ENCODE results near the gene R3HDM1. TPM values are rescaled to one million over a fixed set of nuclear protein-coding genes. Genes with fewer than 3 reads are reported as not detected.
"Not testable (repeated sequence)": the region's sequence is repeated elsewhere in the genome, so short reads cannot be mapped to it uniquely, and the experiment has no call there.

Gene R3HDM1
- total RNA-seq, 4 donors from 2014 or later, result 15.9 to 27.9 (median 22.8) TPM

DNA sequence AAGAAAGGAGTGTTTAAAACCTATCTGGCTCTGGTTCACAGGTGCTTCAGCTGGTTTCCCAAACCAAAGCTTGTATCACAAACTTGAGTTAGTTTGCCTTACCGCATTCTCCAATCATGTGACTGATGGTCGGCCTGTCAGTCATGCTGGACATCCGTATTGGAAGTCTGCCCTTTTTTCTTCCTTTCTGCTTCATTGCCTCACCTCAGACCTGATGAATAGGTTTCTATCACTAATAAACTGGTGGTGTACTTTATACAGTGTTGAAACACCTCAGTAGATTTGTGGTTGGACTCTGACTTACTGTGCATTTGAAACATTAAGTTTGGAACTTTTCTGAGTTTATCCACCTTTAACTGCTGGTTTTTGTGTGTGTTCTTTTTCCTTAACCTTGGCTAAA lies 84.1 kb downstream of the R3HDM1 start:
- H3K36me3 ChIP-seq, result peaks cover 0 to 6% of the 10 kb centered on the region in 2 donors
- WGBS, 2 donors (ENCODE audit: low coverage in 1 of 2), result 83 to 93% methylated on average over 3 of the region's 3 CpGs
- no peaks in the 10 kb centered on the region for H3K4me1 ChIP-seq

DNA sequence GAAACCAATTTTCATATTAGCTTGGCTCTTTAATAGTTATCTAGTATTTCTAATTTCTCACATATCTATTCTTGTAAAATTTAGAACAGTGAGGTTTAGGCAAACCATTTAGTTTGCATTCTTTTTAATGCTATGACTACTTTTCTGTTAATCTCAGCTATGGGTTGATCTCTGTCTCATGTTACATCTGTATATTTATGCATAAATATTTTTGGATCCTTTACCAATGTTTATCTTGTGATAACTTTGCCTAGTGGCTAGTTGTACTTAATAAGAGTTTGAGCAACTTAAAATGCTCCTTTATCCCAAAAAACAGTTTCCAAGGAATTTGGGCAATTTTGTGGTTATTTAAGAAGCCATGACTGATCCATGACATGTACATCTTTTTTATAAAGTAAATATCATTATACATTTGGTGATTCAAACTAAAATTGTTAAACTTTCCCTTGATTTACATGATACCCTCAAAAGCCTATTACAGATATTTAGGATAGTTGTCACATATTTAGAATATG lies 86.3 kb downstream of the R3HDM1 start:
- TF ChIP-seq, protein P1, sequence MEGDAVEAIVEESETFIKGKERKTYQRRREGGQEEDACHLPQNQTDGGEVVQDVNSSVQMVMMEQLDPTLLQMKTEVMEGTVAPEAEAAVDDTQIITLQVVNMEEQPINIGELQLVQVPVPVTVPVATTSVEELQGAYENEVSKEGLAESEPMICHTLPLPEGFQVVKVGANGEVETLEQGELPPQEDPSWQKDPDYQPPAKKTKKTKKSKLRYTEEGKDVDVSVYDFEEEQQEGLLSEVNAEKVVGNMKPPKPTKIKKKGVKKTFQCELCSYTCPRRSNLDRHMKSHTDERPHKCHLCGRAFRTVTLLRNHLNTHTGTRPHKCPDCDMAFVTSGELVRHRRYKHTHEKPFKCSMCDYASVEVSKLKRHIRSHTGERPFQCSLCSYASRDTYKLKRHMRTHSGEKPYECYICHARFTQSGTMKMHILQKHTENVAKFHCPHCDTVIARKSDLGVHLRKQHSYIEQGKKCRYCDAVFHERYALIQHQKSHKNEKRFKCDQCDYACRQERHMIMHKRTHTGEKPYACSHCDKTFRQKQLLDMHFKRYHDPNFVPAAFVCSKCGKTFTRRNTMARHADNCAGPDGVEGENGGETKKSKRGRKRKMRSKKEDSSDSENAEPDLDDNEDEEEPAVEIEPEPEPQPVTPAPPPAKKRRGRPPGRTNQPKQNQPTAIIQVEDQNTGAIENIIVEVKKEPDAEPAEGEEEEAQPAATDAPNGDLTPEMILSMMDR (IDR thresholded peaks at IDR 0.05), result no peak
- TF ChIP-seq POLR2AphosphoS5 (IDR thresholded peaks at IDR 0.05) (no peak), POLR2A (IDR thresholded peaks at IDR 0.05) (no peak), EP300 (IDR thresholded peaks at IDR 0.05) (no peak)
- peaks cover 0 to 13% of the 10 kb centered on the region in 2 donors for H3K36me3 ChIP-seq
- H3K27me3 ChIP-seq, result no peaks in the 10 kb centered on the region
- no peak overlapping the region for H3K27ac ChIP-seq
- no peaks in the 10 kb centered on the region for H3K9me3 ChIP-seq
- H3K4me1 ChIP-seq, result no peaks in the 10 kb centered on the region
- ATAC-seq, result no peak
- H3K4me3 ChIP-seq, result no peak overlapping the region

More for the DNA sequence above, 84.1 kb downstream of the R3HDM1 start:
- H3K27ac ChIP-seq, result no peak overlapping the region
- H3K9me3 ChIP-seq, result no peaks in the 10 kb centered on the region
- H3K27me3 ChIP-seq, result no peaks in the 10 kb centered on the region
- no peak overlapping the region for H3K4me3 ChIP-seq
- ATAC-seq, result no peak
- no peak for TF ChIP-seq POLR2A (IDR thresholded peaks at IDR 0.05)
- TF ChIP-seq, protein P1 (IDR thresholded peaks at IDR 0.05), result no peak
- no peak for TF ChIP-seq POLR2AphosphoS5 (IDR thresholded peaks at IDR 0.05)
- TF ChIP-seq EP300 (IDR thresholded peaks at IDR 0.05), result no peak

DNA sequence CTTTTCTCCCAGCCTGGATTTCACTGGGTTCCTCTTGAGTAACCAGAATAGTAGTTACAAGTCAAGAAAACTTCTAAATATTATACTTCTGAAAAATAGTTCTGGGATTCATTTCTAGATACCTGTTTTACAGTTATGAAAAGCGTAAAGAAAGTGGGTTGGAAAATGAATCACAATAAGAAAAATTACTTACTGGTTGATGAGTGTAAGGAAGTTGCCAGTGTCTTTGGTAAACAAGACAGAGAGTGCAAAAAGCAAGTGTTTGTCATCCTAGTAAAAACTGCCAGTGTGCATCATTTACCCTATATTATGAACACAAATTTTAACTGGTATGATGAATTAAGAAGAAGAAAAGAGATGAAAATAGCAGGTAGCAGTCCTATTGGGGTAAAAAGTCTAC lies 88.9 kb downstream of the R3HDM1 start:
- WGBS, 2 donors (ENCODE audit: low coverage in 1 of 2), result 85 to 100% methylated on average over 1 of the region's 1 CpG
- Histone ChIP-seq H3K27me3 (no peaks in the 10 kb centered on the region), H3K4me1 (no peaks in the 10 kb centered on the region), H3K36me3 (peaks cover 0 to 13% of the 10 kb centered on the region in 2 donors), H3K9me3 (no peaks in the 10 kb centered on the region), H3K4me3 (no peak overlapping the region), H3K27ac (no peak overlapping the region)
- ATAC-seq, result no peak
- TF ChIP-seq POLR2A (IDR thresholded peaks at IDR 0.05) (no peak), POLR2AphosphoS5 (IDR thresholded peaks at IDR 0.05) (no peak), EP300 (IDR thresholded peaks at IDR 0.05) (no peak)
- TF ChIP-seq, protein P1 (IDR thresholded peaks at IDR 0.05), result no peak

DNA sequence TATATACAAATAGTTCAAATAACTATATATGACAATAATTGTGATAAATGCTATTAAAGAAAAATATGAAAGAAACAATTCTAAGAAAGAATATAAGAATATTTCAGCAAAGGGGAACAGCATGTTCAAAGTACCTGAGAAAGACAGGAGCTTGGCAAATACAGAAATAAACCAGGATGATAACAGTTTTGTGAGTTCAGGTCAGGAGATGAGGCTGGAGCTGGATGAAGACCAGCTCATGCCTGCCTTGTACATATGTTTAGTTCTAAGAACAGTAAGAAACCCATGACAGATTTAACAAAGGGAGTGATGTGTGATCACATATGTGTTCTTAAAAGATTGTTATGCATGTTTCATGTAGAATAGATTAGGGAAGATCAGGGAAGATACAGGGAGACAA lies 98.2 kb downstream of the R3HDM1 start:
- Histone ChIP-seq H3K4me3 (no peak overlapping the region), H3K9me3 (no peaks in the 10 kb centered on the region), H3K27me3 (no peaks in the 10 kb centered on the region), H3K27ac (no peak overlapping the region), H3K4me1 (no peaks in the 10 kb centered on the region), H3K36me3 (peaks cover 0 to 19% of the 10 kb centered on the region in 2 donors)
- TF ChIP-seq EP300 (IDR thresholded peaks at IDR 0.05) (no peak), POLR2A (IDR thresholded peaks at IDR 0.05) (no peak), POLR2AphosphoS5 (IDR thresholded peaks at IDR 0.05) (no peak)
- TF ChIP-seq, protein P1 (IDR thresholded peaks at IDR 0.05), result no peak
- no peak for ATAC-seq

DNA sequence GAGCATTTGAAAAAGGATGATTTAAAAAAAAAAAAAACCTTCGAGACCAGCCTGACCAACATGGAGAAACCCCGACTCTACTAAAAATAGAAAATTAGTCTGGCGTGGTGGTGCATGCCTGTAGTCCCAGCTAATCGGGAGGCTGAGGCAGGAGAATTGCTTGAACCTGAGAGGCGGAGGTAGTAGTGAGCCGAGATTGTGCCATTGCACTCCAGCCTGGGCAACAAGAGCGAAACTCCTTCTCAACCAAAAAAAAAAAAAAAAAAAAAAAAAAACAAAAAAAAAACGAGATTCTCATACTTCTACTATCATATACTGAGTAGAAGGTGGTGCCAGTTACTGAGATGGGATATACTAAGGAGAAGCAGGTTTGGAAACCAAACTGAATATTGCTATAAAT lies 98.8 kb downstream of the R3HDM1 start:
- not testable (repeated sequence) for H3K27me3 ChIP-seq, H3K27ac ChIP-seq, H3K4me3 ChIP-seq, H3K9me3 ChIP-seq, ATAC-seq, H3K4me1 ChIP-seq
- 73 to 88% methylated on average over 4 of the region's 8 CpGs for WGBS, 2 donors (ENCODE audit: low coverage in 1 of 2)
- peaks cover 0 to 22% of the 10 kb centered on the region in 2 donors for H3K36me3 ChIP-seq

Data from gastroesophageal sphincter (tissue), 4 donors.